GM20000 (cell line): ENCODE results near the gene DTNB.

Source experiments
- DNase-seq: peaks from one replicate; pipeline ENCODE4 v3.0.0; 2012; ENCODE audit warnings: low spot score
- CTCF ChIP-seq: IDR thresholded peaks from 2 replicates; pipeline ENCODE4 v1.5.1; 2012; ENCODE audit warnings: mild to moderate bottlenecking, control low read depth; ENCODE audit errors: extremely low read depth, missing control alignments

DTNB gene

GRCh38 chr2:25444608-25445270 is 228.6 kb downstream of the DTNB start:
- no peak for DNase-seq
- no peak for TF ChIP-seq CTCF

GRCh38 chr2:25443766-25444165 is 229.6 kb downstream of the DTNB start:
- no peak for TF ChIP-seq CTCF
- no peak for DNase-seq

GRCh38 chr2:25441353-25441752 is 232.0 kb downstream of the DTNB start:
- no peak for DNase-seq
- no peak for TF ChIP-seq CTCF

GRCh38 chr2:25438793-25439192 is 234.6 kb downstream of the DTNB start:
- no peak for DNase-seq
- no peak for TF ChIP-seq CTCF

GRCh38 chr2:25437881-25438662 is 235.3 kb downstream of the DTNB start:
- no peak for DNase-seq
- TF ChIP-seq CTCF: no peak

- TF ChIP-seq CTCF: no peak
- no peak for DNase-seq
These were observed 238.0 kb downstream of the DTNB start for GRCh38 chr2:25435421-25435820.

GRCh38 chr2:25431604-25432003 is 241.8 kb downstream of the DTNB start:
- DNase-seq: no peak
- no peak for TF ChIP-seq CTCF
